Tibial artery (tissue), 4 donors: ENCODE measurements around the gene FOXK1.

Experiments
- DNase-seq, 2 donors: peaks; one replicate each; pipeline ENCODE4 v3.0.0-alpha.2; 2019
- H3K27ac ChIP-seq, 2 donors: fragments of 200-600 bp; sonication (generic) in 1 of 2; 1 replicate in 1 of 2; 2 replicates in 1 of 2; pipeline ENCODE4 v1.5.1; 2018 to 2019; ENCODE audit warnings: mild to moderate bottlenecking in 1 of 2
- H3K27me3 ChIP-seq, 2 donors: fragments of 200-600 bp; sonication (generic) in 1 of 2; one replicate each; pipeline versions ENCODE4 v1.5.1 to v1.6.0; 2016 to 2019
- H3K36me3 ChIP-seq, 3 donors: fragments of 200-600 bp; sonication (generic) in 2 of 3; one replicate each; pipeline ENCODE4 v1.5.1; 2016 to 2019; ENCODE audit warnings: mild to moderate bottlenecking in 2 of 3
- H3K4me1 ChIP-seq, 4 donors: fragments of 200-600 bp; sonication (generic) in 2 of 4; 1 replicate in 3 of 4; 2 replicates in 1 of 4; pipeline ENCODE4 v1.5.1; 2016 to 2019
- H3K4me3 ChIP-seq, 2 donors: fragments of 200-600 bp; sonication (generic) in 1 of 2; 1 replicate in 1 of 2; 2 replicates in 1 of 2; pipeline ENCODE4 v1.5.1; 2018 to 2019; ENCODE audit warnings: mild to moderate bottlenecking in 2 of 2
- H3K9me3 ChIP-seq, 3 donors: fragments of 200-600 bp; sonication (generic) in 1 of 3; one replicate each; pipeline ENCODE4 v1.5.1; 2016 to 2019
- intact Hi-C: fragments of 100-400 bp; cut with DNase I; formaldehyde crosslinking; loops from one replicate; pipeline ENCODE4 v1.15.0; 2023; ENCODE audit warnings: low total_unique reads
- TF ChIP-seq, protein P1 (sequence below), 2 experiments: fragments of 200-600 bp in 1 of 2; fragments of 450-650 bp in 1 of 2; IDR thresholded peaks; one replicate each; pipeline ENCODE4 v1.5.1; 2017 to 2019; ENCODE audit warnings: antibody characterized with exemption in 2 of 2, mild to moderate bottlenecking in 1 of 2, moderate library complexity in 1 of 2

FOXK1 gene

DNA sequence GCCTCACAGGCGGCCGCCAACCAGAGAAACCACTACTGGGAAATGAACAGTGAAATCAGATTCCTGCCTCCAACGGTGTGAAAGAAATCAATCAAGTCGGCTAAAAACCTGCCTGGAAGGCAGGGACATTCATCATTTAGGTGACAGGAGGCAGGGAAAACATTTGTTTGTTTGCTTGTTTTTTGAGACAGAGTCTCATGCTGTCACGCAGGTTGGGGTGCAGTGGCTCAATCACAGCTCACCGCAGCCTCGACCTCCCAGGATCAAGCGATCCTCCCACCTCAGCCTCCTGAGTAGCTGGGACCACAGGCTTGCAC lies 123.8 kb downstream of the FOXK1 start:
- intact Hi-C loops = no loop called here
- DNase-seq = no peak
- H3K9me3 ChIP-seq = no peaks in the 10 kb centered on the region
- no peak overlapping the region for H3K4me3 ChIP-seq
- TF ChIP-seq, protein P1, sequence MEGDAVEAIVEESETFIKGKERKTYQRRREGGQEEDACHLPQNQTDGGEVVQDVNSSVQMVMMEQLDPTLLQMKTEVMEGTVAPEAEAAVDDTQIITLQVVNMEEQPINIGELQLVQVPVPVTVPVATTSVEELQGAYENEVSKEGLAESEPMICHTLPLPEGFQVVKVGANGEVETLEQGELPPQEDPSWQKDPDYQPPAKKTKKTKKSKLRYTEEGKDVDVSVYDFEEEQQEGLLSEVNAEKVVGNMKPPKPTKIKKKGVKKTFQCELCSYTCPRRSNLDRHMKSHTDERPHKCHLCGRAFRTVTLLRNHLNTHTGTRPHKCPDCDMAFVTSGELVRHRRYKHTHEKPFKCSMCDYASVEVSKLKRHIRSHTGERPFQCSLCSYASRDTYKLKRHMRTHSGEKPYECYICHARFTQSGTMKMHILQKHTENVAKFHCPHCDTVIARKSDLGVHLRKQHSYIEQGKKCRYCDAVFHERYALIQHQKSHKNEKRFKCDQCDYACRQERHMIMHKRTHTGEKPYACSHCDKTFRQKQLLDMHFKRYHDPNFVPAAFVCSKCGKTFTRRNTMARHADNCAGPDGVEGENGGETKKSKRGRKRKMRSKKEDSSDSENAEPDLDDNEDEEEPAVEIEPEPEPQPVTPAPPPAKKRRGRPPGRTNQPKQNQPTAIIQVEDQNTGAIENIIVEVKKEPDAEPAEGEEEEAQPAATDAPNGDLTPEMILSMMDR (IDR thresholded peaks at IDR 0.05) = no peak
- peaks cover 0 to 9% (median 0%) of the 10 kb centered on the region in 3 donors for H3K36me3 ChIP-seq
- no peaks in the 10 kb centered on the region for H3K4me1 ChIP-seq
- H3K27ac ChIP-seq = no peak overlapping the region
- H3K27me3 ChIP-seq = no peaks in the 10 kb centered on the region

DNA sequence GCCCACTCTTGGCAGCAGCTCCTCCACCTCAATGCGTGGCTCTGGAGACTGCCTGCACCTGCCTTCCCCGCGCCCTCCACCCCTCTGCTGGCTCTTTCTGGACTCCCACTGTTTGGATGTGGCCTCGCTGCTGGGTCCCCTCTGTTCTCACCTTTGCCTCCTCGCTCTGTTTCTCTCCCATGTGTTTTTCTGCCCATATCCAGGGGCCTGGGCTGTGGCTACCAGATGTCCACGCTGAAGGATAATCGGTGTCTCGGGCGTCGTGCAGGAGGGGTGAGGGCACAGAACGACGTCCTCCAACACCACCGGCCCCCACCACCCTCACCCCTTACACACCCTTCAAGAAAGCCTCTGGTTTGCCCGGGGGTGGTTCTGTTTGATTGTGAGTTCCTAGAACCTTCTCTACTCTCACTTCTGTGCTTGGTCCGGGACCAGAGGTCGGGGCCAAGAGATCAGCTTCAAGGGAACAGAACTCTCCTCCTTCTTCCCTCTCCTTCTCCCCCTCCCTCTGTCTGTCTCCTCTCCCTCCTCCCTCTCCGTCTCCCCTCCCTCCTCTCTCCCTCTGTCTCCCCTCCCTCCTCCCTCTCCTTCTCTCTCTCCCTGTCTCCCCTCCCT lies 125.0 kb downstream of the FOXK1 start:
- no peaks in the 10 kb centered on the region for H3K4me1 ChIP-seq
- no peak for DNase-seq
- H3K27ac ChIP-seq = no peak overlapping the region
- TF ChIP-seq, protein P1 (IDR thresholded peaks at IDR 0.05) = no peak
- intact Hi-C loops = no loop called here
- H3K36me3 ChIP-seq = peaks cover 0 to 9% (median 0%) of the 10 kb centered on the region in 3 donors
- no peak overlapping the region for H3K4me3 ChIP-seq
- H3K9me3 ChIP-seq = no peaks in the 10 kb centered on the region
- no peaks in the 10 kb centered on the region for H3K27me3 ChIP-seq

DNA sequence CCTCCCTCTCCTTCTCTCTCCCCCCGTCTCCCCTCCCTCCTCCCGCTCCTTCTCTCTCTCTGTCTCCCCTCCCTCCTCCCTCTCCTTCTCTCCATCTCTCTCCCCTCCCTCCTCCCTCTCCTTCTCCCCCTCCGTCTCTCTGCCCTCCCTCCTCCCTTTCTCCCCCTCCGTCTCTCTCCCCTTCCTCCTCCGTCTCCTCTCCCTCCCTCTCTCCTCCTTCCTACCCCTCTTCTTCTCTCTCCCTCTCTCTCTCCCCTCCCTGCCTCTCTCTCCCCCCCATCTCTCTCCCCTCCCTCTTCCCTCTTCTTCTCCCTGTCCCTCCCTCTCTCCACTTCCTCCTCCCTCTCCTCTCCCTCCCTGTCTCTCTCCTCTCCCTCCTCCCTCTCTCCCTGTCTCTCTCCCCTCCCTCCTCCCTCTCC lies 125.5 kb downstream of the FOXK1 start:
- Histone ChIP-seq H3K36me3 (peaks cover 0 to 9% (median 0%) of the 10 kb centered on the region in 3 donors), H3K4me1 (no peaks in the 10 kb centered on the region), H3K4me3 (no peak overlapping the region), H3K9me3 (no peaks in the 10 kb centered on the region), H3K27me3 (no peaks in the 10 kb centered on the region), H3K27ac (no peak overlapping the region)
- DNase-seq = no peak
- intact Hi-C loops = no loop called here
- TF ChIP-seq, protein P1 (IDR thresholded peaks at IDR 0.05) = no peak

DNA sequence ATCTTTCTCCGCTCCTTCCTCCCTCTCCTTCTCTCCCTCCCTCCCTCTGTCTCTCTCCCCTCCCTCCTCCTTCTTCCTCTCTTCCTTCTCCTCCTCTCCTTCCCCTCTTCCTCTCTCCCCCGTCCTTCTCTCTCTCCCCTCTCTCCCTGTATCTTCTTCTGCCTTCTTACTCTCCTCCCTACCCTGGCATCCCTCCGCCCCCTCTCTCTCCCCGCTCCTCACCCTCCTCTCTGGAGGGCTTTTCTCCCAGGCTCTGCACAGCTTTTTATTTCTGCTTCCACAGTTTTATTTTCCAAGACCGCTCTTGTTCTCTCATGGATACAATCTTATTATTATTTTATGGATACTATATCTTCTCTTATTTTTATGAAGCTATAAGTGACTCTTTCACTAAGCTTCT lies 125.9 kb downstream of the FOXK1 start:
- H3K36me3 ChIP-seq = peaks cover 0 to 9% (median 0%) of the 10 kb centered on the region in 3 donors
- no peaks in the 10 kb centered on the region for H3K9me3 ChIP-seq
- DNase-seq = no peak
- no peak overlapping the region for H3K27ac ChIP-seq
- no peak overlapping the region for H3K4me3 ChIP-seq
- H3K27me3 ChIP-seq = no peaks in the 10 kb centered on the region
- H3K4me1 ChIP-seq = no peaks in the 10 kb centered on the region
- TF ChIP-seq, protein P1 (IDR thresholded peaks at IDR 0.05) = no peak
- intact Hi-C loops = no loop called here

DNA sequence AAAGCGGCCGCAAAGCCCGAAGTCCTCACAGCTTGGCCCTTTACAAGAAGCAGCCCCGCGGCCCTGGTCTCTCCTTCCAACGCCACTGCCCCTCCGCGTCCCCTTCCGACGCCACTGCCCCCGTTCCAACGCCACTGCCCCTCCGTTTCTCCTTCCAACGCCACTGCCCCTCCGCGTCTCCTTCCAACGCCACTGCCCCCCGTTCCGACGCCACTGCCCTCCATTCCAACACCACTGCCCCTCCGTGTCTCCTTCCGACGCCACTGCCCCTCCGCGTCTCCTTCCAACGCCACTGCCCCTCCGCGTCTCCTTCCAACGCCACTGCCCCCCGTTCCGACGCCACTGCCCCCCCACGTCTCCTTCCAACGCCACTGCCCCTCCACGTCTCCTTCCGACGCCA lies 126.5 kb downstream of the FOXK1 start:
- no peaks in the 10 kb centered on the region for H3K4me1 ChIP-seq
- DNase-seq = no peak
- H3K9me3 ChIP-seq = no peaks in the 10 kb centered on the region
- peaks cover 0 to 14% (median 5%) of the 10 kb centered on the region in 3 donors for H3K36me3 ChIP-seq
- intact Hi-C loops = no loop called here
- TF ChIP-seq, protein P1 (IDR thresholded peaks at IDR 0.05) = no peak
- H3K4me3 ChIP-seq = no peak overlapping the region
- no peaks in the 10 kb centered on the region for H3K27me3 ChIP-seq
- H3K27ac ChIP-seq = no peak overlapping the region
